ENCODE measurements around the gene MND1. TPM values are rescaled to one million over a fixed set of nuclear protein-coding genes. Genes with fewer than 3 reads are reported as not detected.

The MND1 gene
- total RNA-seq, 2 experiments from 2014 or later, result 0.42 TPM; not detected in 1

DNA sequence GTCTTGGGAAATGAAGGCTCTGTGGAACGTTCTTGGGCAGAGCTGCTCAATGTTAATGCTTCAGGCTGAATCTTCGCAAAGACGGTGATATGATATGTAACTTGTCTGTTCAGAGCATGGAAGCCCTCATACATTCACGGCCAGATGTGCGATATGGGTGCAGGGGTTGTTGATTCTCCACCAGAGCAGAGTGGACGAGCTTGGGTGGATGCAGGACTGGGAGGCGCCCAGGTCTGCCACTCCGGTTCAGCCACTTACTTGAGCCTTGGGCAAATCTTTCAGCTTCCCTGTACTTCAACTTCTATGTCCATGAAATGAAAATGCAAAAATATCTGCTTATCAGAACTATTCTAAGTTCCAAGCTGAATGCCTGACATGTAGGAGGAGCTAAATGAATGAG, 47.4 kb upstream of the MND1 start:
- ChIA-PET CTCF (no interaction called here), POLR2A (no interaction called here)
- Histone ChIP-seq H3K36me3 (ENCODE audit: insufficient read depth, low read length) (no peaks in the 10 kb centered on the region), H3K27me3 (ENCODE audit: control insufficient read depth in 1 of 2, insufficient read depth in 2 of 2, low read length in 2 of 2) (no peaks in the 10 kb centered on the region), H3K4me1 (ENCODE audit: insufficient read depth, low read length) (no peaks in the 10 kb centered on the region), H3K4me3 (ENCODE audit: low read length) (no peak overlapping the region), H3K27ac (ENCODE audit: low read depth in 1 of 2, low read length in 2 of 2) (no peak overlapping the region), H3K9me3 (ENCODE audit: control insufficient read depth in 1 of 2, insufficient read depth in 1 of 2, low read length in 2 of 2) (peaks cover 5 to 6% of the 10 kb centered on the region in 2 experiments)
- DNase-seq (no peak), ATAC-seq (ENCODE audit: poor library complexity) (no peak)
- H3K27me3 Mint-ChIP-seq, result no peaks in the 10 kb centered on the region
- no peak overlapping the region for H3K4me3 Mint-ChIP-seq
- TF ChIP-seq, protein P1, sequence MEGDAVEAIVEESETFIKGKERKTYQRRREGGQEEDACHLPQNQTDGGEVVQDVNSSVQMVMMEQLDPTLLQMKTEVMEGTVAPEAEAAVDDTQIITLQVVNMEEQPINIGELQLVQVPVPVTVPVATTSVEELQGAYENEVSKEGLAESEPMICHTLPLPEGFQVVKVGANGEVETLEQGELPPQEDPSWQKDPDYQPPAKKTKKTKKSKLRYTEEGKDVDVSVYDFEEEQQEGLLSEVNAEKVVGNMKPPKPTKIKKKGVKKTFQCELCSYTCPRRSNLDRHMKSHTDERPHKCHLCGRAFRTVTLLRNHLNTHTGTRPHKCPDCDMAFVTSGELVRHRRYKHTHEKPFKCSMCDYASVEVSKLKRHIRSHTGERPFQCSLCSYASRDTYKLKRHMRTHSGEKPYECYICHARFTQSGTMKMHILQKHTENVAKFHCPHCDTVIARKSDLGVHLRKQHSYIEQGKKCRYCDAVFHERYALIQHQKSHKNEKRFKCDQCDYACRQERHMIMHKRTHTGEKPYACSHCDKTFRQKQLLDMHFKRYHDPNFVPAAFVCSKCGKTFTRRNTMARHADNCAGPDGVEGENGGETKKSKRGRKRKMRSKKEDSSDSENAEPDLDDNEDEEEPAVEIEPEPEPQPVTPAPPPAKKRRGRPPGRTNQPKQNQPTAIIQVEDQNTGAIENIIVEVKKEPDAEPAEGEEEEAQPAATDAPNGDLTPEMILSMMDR (IDR thresholded peaks at IDR 0.05), result no peak
- H3K9me3 Mint-ChIP-seq, result peaks cover 3% of the 10 kb centered on the region
- no peak overlapping the region for H3K27ac Mint-ChIP-seq
- peaks cover 41% of the 10 kb centered on the region for H3K36me3 Mint-ChIP-seq (ENCODE audit: low read depth)
- intact Hi-C loops (cut with DNase I, micrococcal nuclease), result no loop called here
- H3K4me1 Mint-ChIP-seq (ENCODE audit: low read depth), result no peaks in the 10 kb centered on the region

DNA sequence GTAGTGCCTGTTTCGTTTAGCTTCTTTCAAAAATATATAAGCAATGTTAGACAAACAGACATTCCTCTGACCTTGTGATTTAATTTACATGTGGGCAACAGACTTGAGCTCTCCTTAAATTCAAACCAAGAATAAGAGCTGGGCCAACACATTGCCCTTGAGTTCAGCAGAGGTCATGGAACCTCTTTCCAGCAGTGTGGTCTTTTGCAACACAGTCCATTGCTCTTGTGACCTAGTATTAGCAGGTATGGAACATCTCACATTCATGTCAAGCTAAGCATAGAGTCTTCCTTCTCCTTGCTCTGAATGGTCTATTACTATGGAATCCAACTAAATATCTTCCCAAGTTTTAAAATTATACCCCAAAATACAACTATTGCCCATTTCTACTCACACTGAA, 33.7 kb upstream of the MND1 start:
- POLR2A ChIA-PET, result interaction anchor here (1.0 kb wide), 1 partner anchor 62 kb away, joined by 3 read pairs; no protein-coding TSS in a partner anchor
- no peak for ATAC-seq (ENCODE audit: poor library complexity)
- H3K36me3 Mint-ChIP-seq (ENCODE audit: low read depth), result no peaks in the 10 kb centered on the region
- DNase-seq, result no peak
- H3K27ac ChIP-seq (ENCODE audit: low read depth in 1 of 2, low read length in 2 of 2), result no peak overlapping the region
- H3K27me3 Mint-ChIP-seq, result no peaks in the 10 kb centered on the region
- intact Hi-C loops (cut with DNase I, micrococcal nuclease), result loop anchor here (10.0 kb wide), 1 partner anchor 466 kb away; no protein-coding TSS in a partner anchor
- H3K4me1 ChIP-seq (ENCODE audit: insufficient read depth, low read length), result no peaks in the 10 kb centered on the region
- no peaks in the 10 kb centered on the region for H3K27me3 ChIP-seq (ENCODE audit: control insufficient read depth in 1 of 2, insufficient read depth in 2 of 2, low read length in 2 of 2)
- no peak overlapping the region for H3K27ac Mint-ChIP-seq
- no peak overlapping the region for H3K4me3 Mint-ChIP-seq
- no peaks in the 10 kb centered on the region for H3K9me3 ChIP-seq (ENCODE audit: control insufficient read depth in 1 of 2, insufficient read depth in 1 of 2, low read length in 2 of 2)
- TF ChIP-seq, protein P1 (IDR thresholded peaks at IDR 0.05), result no peak
- no peaks in the 10 kb centered on the region for H3K9me3 Mint-ChIP-seq
- CTCF ChIA-PET, result interaction anchor here (1.0 kb wide), 1 partner anchor 333 kb away, joined by 3 read pairs; no protein-coding TSS in a partner anchor
- H3K4me1 Mint-ChIP-seq (ENCODE audit: low read depth), result no peaks in the 10 kb centered on the region
- H3K4me3 ChIP-seq (ENCODE audit: low read length), result no peak overlapping the region
- no peaks in the 10 kb centered on the region for H3K36me3 ChIP-seq (ENCODE audit: insufficient read depth, low read length)

DNA sequence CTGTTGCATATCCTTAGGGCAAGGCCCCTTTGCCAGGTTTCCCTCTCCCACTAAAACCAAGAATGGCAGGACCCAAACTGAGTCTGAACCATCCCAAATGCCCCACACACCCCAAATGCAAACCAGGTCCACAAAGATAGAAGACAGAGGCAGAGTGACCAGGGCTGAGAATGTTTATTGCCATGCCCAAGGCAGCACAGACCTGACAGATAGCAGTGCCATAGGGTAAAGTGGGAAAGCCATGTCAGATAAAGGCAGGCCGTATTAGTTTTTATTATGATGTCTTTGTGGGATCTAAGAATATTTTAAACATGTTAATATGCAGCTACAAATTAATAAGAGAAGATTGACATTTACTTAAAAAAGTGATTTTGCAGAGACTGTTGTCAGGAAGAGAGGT, 29.6 kb upstream of the MND1 start:
- ChIA-PET CTCF (no interaction called here), POLR2A (interaction anchor here (1.0 kb wide), 1 partner anchor 162 kb away, joined by 3 read pairs; no protein-coding TSS in a partner anchor)
- Mint-ChIP-seq H3K36me3 (ENCODE audit: low read depth) (peaks cover 3% of the 10 kb centered on the region), H3K9me3 (no peaks in the 10 kb centered on the region), H3K4me3 (no peak overlapping the region), H3K27ac (no peak overlapping the region), H3K27me3 (peaks cover 3% of the 10 kb centered on the region), H3K4me1 (ENCODE audit: low read depth) (no peaks in the 10 kb centered on the region)
- no peaks in the 10 kb centered on the region for H3K27me3 ChIP-seq (ENCODE audit: control insufficient read depth in 1 of 2, insufficient read depth in 2 of 2, low read length in 2 of 2)
- TF ChIP-seq, protein P1 (IDR thresholded peaks at IDR 0.05), result no peak
- DNase-seq, result no peak
- H3K4me1 ChIP-seq (ENCODE audit: insufficient read depth, low read length), result no peaks in the 10 kb centered on the region
- no peak overlapping the region for H3K4me3 ChIP-seq (ENCODE audit: low read length)
- H3K27ac ChIP-seq (ENCODE audit: low read depth in 1 of 2, low read length in 2 of 2), result no peak overlapping the region
- no peaks in the 10 kb centered on the region for H3K9me3 ChIP-seq (ENCODE audit: control insufficient read depth in 1 of 2, insufficient read depth in 1 of 2, low read length in 2 of 2)
- no peak for ATAC-seq (ENCODE audit: poor library complexity)
- intact Hi-C loops (cut with DNase I, micrococcal nuclease), result loop anchor here (10.0 kb wide), 1 partner anchor 470 kb away; no protein-coding TSS in a partner anchor
- no peaks in the 10 kb centered on the region for H3K36me3 ChIP-seq (ENCODE audit: insufficient read depth, low read length)

All from CD4-positive, alpha-beta T cell (primary cell).